Left renal cortex interstitium (tissue), 4 donors: ENCODE measurements around the gene WDR41. TPM values are rescaled to one million over a fixed set of nuclear protein-coding genes. Genes with fewer than 3 reads are reported as not detected.

ENCODE experiments used
- DNase-seq, 4 donors: peaks; one replicate each; pipeline ENCODE4 v3.0.0-alpha.2; 2013; ENCODE audit warnings: low read depth in 4 of 4, low spot score in 2 of 4, missing footprints in 1 of 4
- polyA plus RNA-seq, 4 donors: library from polyadenylated mRNA; unstranded; fragments of 120-200 nt; gene quantifications; one replicate each; pipeline ENCODE4 v1.2.1, GENCODE V29; 2013; ENCODE audit not compliant: insufficient read length in 4 of 4

The WDR41 gene
- polyA plus RNA-seq, 4 donors = 50.0 to 60.5 (median 52.9) TPM

- no peak for DNase-seq
These were observed 42.8 kb downstream of the WDR41 start for GRCh38 chr5:77449277-77449676.

GRCh38 chr5:77448831-77449230 lies 43.3 kb downstream of the WDR41 start:
- DNase-seq = no peak

DNA sequence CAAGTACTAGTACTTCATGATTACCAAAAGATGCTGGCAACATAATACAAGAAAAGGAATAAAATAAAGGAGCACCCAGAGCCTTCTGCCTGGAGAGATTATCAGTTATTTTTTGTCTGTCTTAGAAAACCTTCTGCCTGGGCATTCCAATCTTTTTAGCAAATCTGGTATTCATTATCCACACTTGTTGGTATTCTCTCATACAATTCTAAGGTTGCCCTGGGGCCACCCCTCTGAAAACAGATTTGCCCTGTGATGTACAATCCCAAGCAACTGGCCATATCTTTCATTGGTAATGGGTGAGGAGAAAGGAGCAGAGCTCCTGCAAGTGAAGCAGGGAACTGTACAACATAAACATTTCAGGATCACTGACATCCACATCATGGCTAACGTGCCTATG lies 47.8 kb downstream of the WDR41 start:
- DNase-seq = no peak

- DNase-seq = no peak
These were observed 48.4 kb downstream of the WDR41 start for GRCh38 chr5:77443670-77444069.

DNA sequence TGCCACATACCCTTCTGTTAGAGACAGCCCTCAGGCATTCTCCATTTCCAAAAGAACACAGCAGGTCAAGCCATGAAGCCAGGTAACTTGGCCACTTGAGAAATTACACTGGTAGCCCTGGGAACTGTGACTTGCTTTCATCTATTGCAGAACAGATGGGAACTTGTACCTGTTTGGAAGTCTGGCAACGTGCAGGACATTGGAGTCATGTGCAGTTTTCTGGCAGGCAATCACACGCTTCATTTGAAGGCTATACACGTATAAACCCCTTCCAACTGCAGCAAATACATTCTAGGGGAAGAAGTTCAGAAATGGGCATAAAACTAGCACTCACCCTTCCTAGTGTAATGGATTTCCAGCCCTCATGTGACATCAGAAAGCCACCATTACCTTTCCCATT lies 54.0 kb downstream of the WDR41 start:
- no peak for DNase-seq

DNA sequence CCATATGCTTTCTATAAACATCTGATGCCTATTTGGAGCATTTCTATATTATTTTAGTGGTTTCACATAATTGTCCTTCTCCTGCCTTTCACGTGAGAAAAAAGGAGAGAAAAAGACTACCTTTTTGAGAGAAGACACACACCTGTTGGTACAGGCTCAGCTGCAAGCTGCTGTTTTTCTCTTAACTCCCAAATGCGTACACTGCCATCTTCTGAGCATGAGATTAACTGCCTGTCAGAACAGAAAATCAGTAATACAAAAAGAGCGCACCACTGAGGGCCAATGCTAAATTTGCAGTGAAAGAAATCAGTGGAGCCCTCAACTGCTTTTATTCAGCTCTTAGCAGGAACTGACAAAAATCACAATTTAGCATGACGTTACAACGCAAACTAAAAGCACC lies 54.9 kb downstream of the WDR41 start:
- peak in 1 of 4 donors; percentile 4 for DNase-seq

- no peak for DNase-seq
These were observed 60.4 kb downstream of the WDR41 start for GRCh38 chr5:77431719-77432118.

- DNase-seq = no peak
These were observed 60.8 kb downstream of the WDR41 start for GRCh38 chr5:77431286-77431685.

DNA sequence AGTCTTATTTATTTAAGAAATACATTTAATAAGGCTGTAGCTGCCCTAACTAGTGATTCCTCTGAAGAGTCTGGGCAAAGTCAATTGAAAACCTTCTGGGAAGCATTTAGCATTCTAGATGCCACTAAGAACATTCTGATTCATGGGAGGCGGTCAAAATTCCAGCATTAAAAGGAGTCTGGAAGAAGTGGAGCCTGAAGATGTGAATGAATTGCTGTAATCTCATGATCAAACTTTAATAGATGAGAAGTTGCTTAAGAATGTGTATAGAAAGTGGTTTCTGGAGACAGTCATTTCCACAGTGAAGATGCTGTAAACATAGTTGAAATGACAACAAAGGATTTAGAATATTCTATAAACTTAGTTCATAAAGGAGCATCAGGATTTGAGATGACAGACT lies 61.4 kb downstream of the WDR41 start:
- no peak for DNase-seq

DNA sequence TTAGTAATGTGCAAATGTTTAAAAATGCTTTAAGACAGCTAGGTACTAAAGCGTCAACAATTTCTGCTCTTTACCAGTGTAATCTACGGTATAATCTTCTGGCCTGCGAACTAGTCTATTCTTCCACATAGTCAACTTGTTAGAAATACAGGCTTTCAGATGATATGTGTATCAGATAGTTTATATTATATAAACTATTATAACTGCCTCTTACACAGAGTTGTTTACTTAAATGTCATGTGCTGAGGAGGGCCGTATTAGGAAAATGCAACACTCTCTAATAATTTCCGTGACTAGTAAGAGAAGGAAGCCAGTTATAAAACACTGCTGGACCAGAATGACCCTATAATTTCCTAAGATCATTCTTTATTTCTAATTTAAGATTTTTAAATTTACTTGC lies 63.6 kb downstream of the WDR41 start:
- no peak for DNase-seq

DNA sequence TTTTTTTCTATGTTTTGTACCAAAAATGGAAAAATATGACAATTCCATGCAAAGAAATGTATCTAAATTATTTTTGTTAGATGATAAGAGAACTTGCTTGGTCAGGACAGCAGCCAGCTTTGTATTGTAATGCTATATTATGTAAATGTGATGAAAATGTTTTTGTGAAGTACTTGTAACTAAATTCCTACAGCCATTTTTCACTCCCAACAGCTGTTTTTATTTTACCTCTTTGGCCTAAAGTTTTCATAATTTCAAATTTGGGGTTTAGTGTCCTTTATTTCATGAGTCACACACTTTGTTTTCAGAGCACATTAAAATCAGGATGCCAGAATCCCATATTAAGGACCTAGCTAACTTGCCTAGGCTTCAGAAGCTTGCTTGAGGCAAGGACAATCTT lies 64.1 kb downstream of the WDR41 start:
- DNase-seq = no peak

DNA sequence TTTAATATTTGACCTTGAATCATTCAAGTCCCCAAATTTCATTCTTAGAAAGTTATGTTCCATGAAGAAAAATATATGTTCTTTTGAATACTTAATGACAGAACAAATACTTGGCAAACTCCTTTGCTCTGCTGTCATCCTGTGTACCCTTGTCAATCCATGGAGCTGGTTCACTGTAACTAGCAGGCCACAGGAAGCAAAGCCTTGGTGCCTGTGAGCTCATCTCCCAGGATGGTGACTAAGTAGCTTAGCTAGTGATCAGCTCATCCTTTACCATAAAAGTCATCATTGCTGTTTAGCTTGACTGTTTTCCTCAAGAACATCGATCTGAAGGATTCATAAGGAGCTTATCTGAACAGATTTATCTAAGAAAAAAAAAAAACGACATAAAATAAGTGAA lies 65.4 kb downstream of the WDR41 start:
- DNase-seq = no peak

- DNase-seq = no peak
These were observed 66.0 kb downstream of the WDR41 start for GRCh38 chr5:77425998-77426659.

- no peak for DNase-seq
These were observed 66.7 kb downstream of the WDR41 start for GRCh38 chr5:77425420-77425819.

- no peak for DNase-seq
These were observed 67.2 kb downstream of the WDR41 start for GRCh38 chr5:77424921-77425320.

DNA sequence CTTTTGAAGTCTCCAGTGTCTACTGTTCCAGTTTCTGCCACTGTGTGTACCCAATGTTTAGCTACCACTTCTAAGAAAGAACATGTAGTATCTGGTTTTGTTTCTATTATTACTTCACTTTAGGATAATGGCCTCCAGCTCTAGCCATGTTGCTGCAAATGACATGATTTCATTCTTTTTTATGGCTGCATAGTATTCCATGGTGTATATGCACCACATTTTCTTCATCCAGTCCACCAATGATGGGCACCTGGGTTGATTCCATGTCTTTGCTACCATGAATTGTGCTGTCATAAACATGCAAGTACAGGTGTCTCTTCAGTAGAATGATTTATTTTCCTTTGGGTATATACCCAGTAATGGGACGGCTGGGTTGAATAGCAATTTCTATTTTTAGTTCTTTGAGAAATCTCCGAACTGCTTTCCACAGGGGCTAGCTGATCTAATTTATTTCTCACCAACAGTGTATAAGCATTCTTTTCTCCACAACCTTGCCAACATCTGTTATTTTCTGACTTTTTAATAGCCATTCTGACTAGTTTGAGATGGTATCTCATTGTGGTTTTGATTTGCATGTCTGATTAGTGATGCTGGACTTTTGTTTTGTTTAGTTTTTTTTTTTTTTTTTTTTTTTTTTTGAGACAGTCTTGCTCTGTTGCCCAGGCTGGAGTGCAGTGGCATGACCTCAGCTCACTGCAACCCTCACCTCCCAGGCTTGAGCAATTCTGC lies 68.9 kb downstream of the WDR41 start:
- DNase-seq = no peak

GRCh38 chr5:77420940-77421339 lies 71.2 kb downstream of the WDR41 start:
- no peak for DNase-seq

GRCh38 chr5:77419644-77420582 lies 72.2 kb downstream of the WDR41 start:
- no peak for DNase-seq

- no peak for DNase-seq
These were observed 73.2 kb downstream of the WDR41 start for GRCh38 chr5:77418601-77419581.

GRCh38 chr5:77418162-77418561 lies 74.0 kb downstream of the WDR41 start:
- no peak for DNase-seq
